Measurements from ENCODE around the gene ALPI. TPM values are rescaled to one million over a fixed set of nuclear protein-coding genes. Genes with fewer than 3 reads are reported as not detected.

The ALPI gene
- total and polyA plus RNA-seq, 10 donors, result not detected

GRCh38 chr2:232501794-232502390 lies 45.9 kb downstream of the ALPI start:
- Histone ChIP-seq H3K9me3 (no peaks in the 10 kb centered on the region), H3K27me3 (replicated peaks in 1 of 7) (peaks cover 4 to 81% (median 28%) of the 10 kb centered on the region in 7 donors), H3K36me3 (no peaks in the 10 kb centered on the region), H3K4me1 (peaks cover 0 to 31% (median 23%) of the 10 kb centered on the region in 6 donors), H3K27ac (peak overlapping the region in 4 of 8 donors; percentile 2 to 40 (median 36)), H3K4me3 (no peak overlapping the region)
- intact Hi-C loops (cut with DNase I; ENCODE audit: low total_unique reads), result no loop called here
- TF ChIP-seq POLR2AphosphoS5 (IDR thresholded peaks at IDR 0.05) (no peak), POLR2A (IDR thresholded peaks at IDR 0.05) (no peak), CTCF (IDR thresholded peaks at IDR 0.05 in 8 of 11, conservative IDR thresholded peaks at IDR 0.05 in 3 of 11) (no peak)
- WGBS, 5 donors, result 34 to 49% (median 47%) methylated on average over 9 to 10 of the region's 10 CpGs
- DNase-seq, result no peak

- peaks cover 4 to 81% (median 28%) of the 10 kb centered on the region in 7 donors for H3K27me3 ChIP-seq (replicated peaks in 1 of 7)
- peaks cover 0 to 31% (median 23%) of the 10 kb centered on the region in 6 donors for H3K4me1 ChIP-seq
- no peak for DNase-seq
- intact Hi-C loops (cut with DNase I; ENCODE audit: low total_unique reads), result no loop called here
- no peak for TF ChIP-seq CTCF (IDR thresholded peaks at IDR 0.05 in 8 of 11, conservative IDR thresholded peaks at IDR 0.05 in 3 of 11)
- no peak for TF ChIP-seq POLR2AphosphoS5 (IDR thresholded peaks at IDR 0.05)
- TF ChIP-seq POLR2A (IDR thresholded peaks at IDR 0.05), result no peak
- no peak overlapping the region for H3K27ac ChIP-seq
- no peaks in the 10 kb centered on the region for H3K36me3 ChIP-seq
- peak overlapping the region in 3 of 8 donors; percentile 33 to 64 (median 39) for H3K4me3 ChIP-seq
- 11 to 34% (median 15%) methylated on average over 3 to 21 of the region's 21 CpGs for WGBS, 5 donors
- H3K9me3 ChIP-seq, result no peaks in the 10 kb centered on the region
Measured at GRCh38 chr2:232502511-232502910, 46.6 kb downstream of the ALPI start.

GRCh38 chr2:232502911-232503808 lies 47.2 kb downstream of the ALPI start:
- DNase-seq, result no peak

More at GRCh38 chr2:232502911-232503808, 47.2 kb downstream of the ALPI start:
- H3K27ac ChIP-seq, result no peak overlapping the region
- H3K9me3 ChIP-seq, result no peaks in the 10 kb centered on the region
- no peaks in the 10 kb centered on the region for H3K36me3 ChIP-seq
- H3K4me3 ChIP-seq, result peak overlapping the region; percentile 12 to 64 (median 32)
- intact Hi-C loops (cut with DNase I; ENCODE audit: low total_unique reads), result no loop called here
- TF ChIP-seq POLR2A (IDR thresholded peaks at IDR 0.05), result no peak
- peak in 1 of 3 donors; percentile 12 for TF ChIP-seq POLR2AphosphoS5 (IDR thresholded peaks at IDR 0.05)
- TF ChIP-seq CTCF (IDR thresholded peaks at IDR 0.05 in 8 of 11, conservative IDR thresholded peaks at IDR 0.05 in 3 of 11), result no peak
- peaks cover 4 to 85% (median 28%) of the 10 kb centered on the region in 7 donors for H3K27me3 ChIP-seq (replicated peaks in 1 of 7)
- WGBS, 5 donors, result 1 to 7% (median 2%) methylated on average over 16 to 75 of the region's 75 CpGs
- peaks cover 0 to 31% (median 23%) of the 10 kb centered on the region in 6 donors for H3K4me1 ChIP-seq
